Gastroesophageal sphincter (tissue), 3 donors: ENCODE measurements around the gene GTF3C1.

Source experiments
- CTCF ChIP-seq, 4 experiments: fragments of 200-600 bp in 2 of 4; fragments of 450-650 bp in 2 of 4; sonication (generic) in 1 of 4; IDR thresholded peaks; one replicate each; pipeline ENCODE4 v1.5.1; 2017 to 2019; ENCODE audit warnings: antibody characterized with exemption in 4 of 4, mild to moderate bottlenecking in 2 of 4, moderate library complexity in 2 of 4
- EP300 ChIP-seq: sonication (generic); formaldehyde crosslinking; IDR thresholded peaks from one replicate; pipeline ENCODE4 v1.6.1; 2017; ENCODE audit warnings: antibody characterized with exemption, mild to moderate bottlenecking
- POLR2A ChIP-seq, 2 donors: fragments of 450-650 bp; IDR thresholded peaks; one replicate each; pipeline ENCODE4 v1.6.1; 2017; ENCODE audit warnings: antibody characterized with exemption in 2 of 2, mild to moderate bottlenecking in 2 of 2, moderate library complexity in 1 of 2
- POLR2AphosphoS5 ChIP-seq: sonication (generic); formaldehyde crosslinking; IDR thresholded peaks from one replicate; pipeline ENCODE4 v1.6.1; 2017; ENCODE audit warnings: antibody characterized with exemption

- TF ChIP-seq POLR2AphosphoS5 (no peak), CTCF (IDR thresholded peaks at IDR 0.05) (no peak), POLR2A (IDR thresholded peaks at IDR 0.05) (no peak), EP300 (no peak)
Observed at GRCh38 chr16:27522173-27522707, 27.5 kb downstream of the GTF3C1 start.
